Activated naive CD8-positive, alpha-beta T cell (primary cell): ENCODE measurements around the gene KIAA1328.
A peak's percentile ranks its signal among the peaks of the same experiment; 100 is the strongest.
"Not testable (repeated sequence)": the region's sequence is repeated elsewhere in the genome, so short reads cannot be mapped to it uniquely, and the experiment has no call there.

Source experiments
- H3K27ac Mint-ChIP-seq: one replicate; pipeline ENCODE4 v1.8.0; 2021; ENCODE audit warnings: mixed read lengths
- H3K27me3 Mint-ChIP-seq: one replicate; pipeline ENCODE4 v1.8.0; 2021; ENCODE audit warnings: mixed read lengths
- H3K36me3 Mint-ChIP-seq: one replicate; pipeline ENCODE4 v1.8.0; 2021; ENCODE audit warnings: mixed read lengths
- H3K4me1 Mint-ChIP-seq: one replicate; pipeline ENCODE4 v1.8.0; 2021; ENCODE audit warnings: low read depth, mixed read lengths
- H3K4me3 Mint-ChIP-seq: one replicate; pipeline ENCODE4 v1.8.0; 2021; ENCODE audit warnings: mild to moderate bottlenecking, mixed read lengths
- H3K9me3 Mint-ChIP-seq: one replicate; pipeline ENCODE4 v1.8.0; 2021; ENCODE audit warnings: low read depth, mixed read lengths

KIAA1328 gene

DNA sequence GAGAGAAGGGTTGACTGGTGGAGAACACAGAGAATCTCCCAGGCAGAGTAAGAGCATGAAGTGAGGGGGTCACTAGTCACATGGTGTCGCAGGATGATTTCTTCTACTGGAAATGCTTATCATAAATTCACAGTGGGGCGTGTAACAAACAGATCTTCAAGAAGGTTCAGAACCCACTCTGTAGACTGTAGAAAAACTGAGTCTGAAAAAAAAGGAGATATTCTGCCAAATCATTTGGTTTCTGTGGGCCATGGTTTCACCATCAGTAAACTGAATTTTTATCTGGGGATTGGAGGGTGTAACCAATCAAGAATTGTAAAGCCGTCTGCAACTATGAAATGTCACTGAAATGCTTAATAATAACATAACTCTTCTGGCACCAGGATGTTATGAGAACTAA, 15.1 kb upstream of the KIAA1328 start:
- Mint-ChIP-seq H3K4me3 (no peak overlapping the region), H3K27ac (peak overlapping the region; percentile 18), H3K9me3 (no peaks in the 10 kb centered on the region), H3K27me3 (no peaks in the 10 kb centered on the region), H3K36me3 (peaks cover 8% of the 10 kb centered on the region), H3K4me1 (peaks cover 4% of the 10 kb centered on the region)

DNA sequence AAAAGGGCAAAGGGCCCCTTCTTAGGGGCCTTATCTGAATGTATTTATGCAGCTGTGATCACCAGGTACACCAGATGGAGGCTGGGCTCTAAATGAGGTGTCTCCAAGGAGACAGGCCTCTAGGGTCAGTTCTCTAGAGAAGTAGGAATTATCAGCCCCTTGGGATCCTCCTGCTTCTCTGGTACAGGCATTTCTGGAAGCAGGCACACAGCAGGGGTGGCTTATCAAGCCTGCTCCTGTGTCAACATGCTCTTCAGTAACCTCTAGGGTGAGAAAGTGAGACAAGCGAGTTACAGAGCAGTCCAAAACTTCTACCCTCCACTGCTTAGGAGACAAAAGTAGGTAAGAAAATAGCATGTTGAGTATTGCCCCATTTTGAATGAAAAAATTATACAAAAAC, 13.9 kb upstream of the KIAA1328 start:
- Mint-ChIP-seq H3K27ac (no peak overlapping the region), H3K4me1 (no peaks in the 10 kb centered on the region), H3K36me3 (peaks cover 8% of the 10 kb centered on the region), H3K4me3 (no peak overlapping the region), H3K27me3 (no peaks in the 10 kb centered on the region), H3K9me3 (no peaks in the 10 kb centered on the region)

DNA sequence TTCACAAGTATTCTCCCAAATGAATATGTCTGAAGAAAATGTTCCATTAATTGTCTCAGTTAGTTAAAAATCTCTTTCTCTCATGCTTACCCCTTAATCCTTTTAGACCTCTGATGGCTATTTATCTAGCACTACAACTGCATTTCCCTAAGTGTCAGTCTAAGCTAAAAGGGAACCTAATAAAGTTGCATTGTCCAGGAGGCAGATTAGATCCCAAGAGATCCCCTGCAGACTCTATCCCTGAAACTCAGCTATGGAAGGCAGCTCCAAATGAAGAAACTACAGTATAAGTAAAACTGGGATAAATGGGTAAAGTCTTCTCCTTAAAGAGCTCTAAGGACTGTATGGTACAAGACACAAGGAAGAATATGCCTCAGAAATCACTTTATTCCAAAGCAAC, 12.8 kb upstream of the KIAA1328 start:
- H3K27me3 Mint-ChIP-seq, H3K9me3 Mint-ChIP-seq, H3K36me3 Mint-ChIP-seq, H3K4me3 Mint-ChIP-seq, H3K27ac Mint-ChIP-seq, H3K4me1 Mint-ChIP-seq: not testable (repeated sequence)

DNA sequence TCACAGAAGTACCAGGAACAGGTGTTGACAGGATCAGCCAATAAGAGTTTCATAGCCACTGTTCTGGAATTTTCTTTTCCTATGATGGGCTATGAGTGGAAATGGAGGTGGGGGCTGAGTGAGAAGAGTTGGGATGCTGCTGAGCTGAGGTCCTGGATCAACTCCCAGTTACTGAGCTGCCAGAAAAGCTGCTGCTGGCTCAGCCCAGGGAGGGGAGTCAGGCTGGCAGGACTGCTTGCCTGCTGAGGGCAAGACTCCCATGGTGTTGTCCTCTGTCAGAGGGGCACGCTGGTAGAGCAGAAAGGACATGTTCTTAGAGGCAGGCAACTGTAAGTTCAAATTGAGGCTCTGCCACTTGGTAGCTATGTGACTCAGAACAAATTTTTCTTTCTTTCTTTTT, 11.9 kb upstream of the KIAA1328 start:
- H3K27me3 Mint-ChIP-seq = no peaks in the 10 kb centered on the region
- no peak overlapping the region for H3K27ac Mint-ChIP-seq
- no peaks in the 10 kb centered on the region for H3K9me3 Mint-ChIP-seq
- H3K4me1 Mint-ChIP-seq = peaks cover 2% of the 10 kb centered on the region
- peaks cover 10% of the 10 kb centered on the region for H3K36me3 Mint-ChIP-seq
- H3K4me3 Mint-ChIP-seq = no peak overlapping the region

DNA sequence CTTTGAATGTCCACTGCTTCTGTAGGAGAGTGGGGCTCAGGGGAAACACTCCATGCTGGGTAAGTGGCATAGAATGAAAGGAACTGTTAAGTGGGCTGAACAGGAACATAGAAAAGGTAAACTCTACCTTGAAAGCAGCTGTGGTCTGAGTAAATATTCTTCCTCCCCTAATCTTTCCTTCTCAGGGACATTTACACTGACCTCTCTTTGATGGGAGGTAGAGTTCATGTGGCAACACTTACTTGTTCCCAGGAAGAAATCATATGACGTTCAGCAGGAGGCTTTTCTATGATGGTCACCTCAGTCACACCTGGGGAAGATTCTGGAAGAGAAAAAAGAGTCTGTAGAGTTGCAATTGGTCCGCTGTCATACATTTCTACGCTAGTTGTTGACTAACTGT, 10.3 kb upstream of the KIAA1328 start:
- H3K36me3 Mint-ChIP-seq = peaks cover 10% of the 10 kb centered on the region
- no peak overlapping the region for H3K27ac Mint-ChIP-seq
- H3K27me3 Mint-ChIP-seq = no peaks in the 10 kb centered on the region
- no peak overlapping the region for H3K4me3 Mint-ChIP-seq
- no peaks in the 10 kb centered on the region for H3K9me3 Mint-ChIP-seq
- H3K4me1 Mint-ChIP-seq = peaks cover 2% of the 10 kb centered on the region

DNA sequence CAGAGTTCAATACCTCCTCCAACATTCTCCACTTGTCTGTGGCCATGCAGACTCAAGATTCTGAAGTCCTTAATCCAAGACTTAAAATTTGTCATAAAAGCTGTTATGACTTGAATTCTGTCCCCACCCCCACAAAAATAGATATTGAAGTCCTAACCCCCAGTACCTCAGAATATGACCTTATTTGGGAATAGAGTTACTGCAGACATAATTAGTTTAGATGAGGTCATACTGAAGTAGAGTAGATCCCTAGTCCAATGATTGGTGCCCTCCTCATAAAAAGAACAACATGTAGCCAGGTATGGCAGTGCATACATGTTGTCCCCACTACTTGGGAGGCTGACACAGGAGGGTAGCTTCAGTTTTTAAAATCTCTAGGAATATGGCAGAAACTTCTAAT, 9.3 kb upstream of the KIAA1328 start:
- H3K27me3 Mint-ChIP-seq = no peaks in the 10 kb centered on the region
- peaks cover 7% of the 10 kb centered on the region for H3K4me1 Mint-ChIP-seq
- peaks cover 12% of the 10 kb centered on the region for H3K36me3 Mint-ChIP-seq
- H3K27ac Mint-ChIP-seq = no peak overlapping the region
- H3K4me3 Mint-ChIP-seq = no peak overlapping the region
- no peaks in the 10 kb centered on the region for H3K9me3 Mint-ChIP-seq

DNA sequence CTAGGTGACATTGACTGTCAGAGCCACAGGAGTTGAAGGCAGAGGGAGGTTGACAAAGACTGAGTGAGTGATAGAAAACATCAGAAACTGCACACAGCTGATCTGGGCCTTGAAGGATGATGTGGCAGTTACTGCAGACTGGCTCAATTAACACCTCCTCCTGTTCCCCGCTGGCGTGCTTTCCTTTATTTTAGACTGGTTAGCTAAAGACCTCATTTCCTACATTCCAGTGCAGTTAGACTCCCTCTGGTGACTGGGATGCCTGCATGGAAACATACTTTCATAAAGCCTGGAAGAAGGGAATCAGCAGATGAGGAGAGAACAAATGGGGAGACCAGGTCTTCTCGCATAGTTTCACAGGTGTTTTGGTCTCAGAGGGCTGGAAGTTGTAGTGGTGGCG, 7.2 kb upstream of the KIAA1328 start:
- Mint-ChIP-seq H3K4me3 (no peak overlapping the region), H3K4me1 (peaks cover 11% of the 10 kb centered on the region), H3K27ac (no peak overlapping the region), H3K36me3 (peaks cover 10% of the 10 kb centered on the region), H3K27me3 (no peaks in the 10 kb centered on the region), H3K9me3 (no peaks in the 10 kb centered on the region)

DNA sequence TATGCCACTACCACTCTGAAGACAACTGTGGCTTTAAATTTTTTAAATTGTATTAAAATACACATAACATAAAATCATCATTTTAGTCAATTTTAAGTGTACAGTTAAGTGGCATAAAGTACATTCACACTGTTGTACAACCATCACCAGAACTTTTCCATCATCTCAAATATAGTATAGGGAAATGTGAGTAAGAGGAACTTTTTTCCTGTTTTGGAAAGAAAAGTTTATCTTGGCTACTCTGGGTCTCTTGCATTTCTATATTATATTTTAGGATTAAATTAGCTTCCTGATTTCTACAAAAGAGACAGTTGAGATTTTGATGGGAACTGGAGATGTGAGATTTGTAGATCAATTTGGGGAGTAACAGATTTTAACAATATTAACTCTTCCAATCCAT, 3.4 kb upstream of the KIAA1328 start:
- peaks cover 7% of the 10 kb centered on the region for H3K36me3 Mint-ChIP-seq
- H3K4me3 Mint-ChIP-seq = no peak overlapping the region
- H3K27me3 Mint-ChIP-seq = no peaks in the 10 kb centered on the region
- H3K4me1 Mint-ChIP-seq = peaks cover 35% of the 10 kb centered on the region
- H3K9me3 Mint-ChIP-seq = no peaks in the 10 kb centered on the region
- no peak overlapping the region for H3K27ac Mint-ChIP-seq

DNA sequence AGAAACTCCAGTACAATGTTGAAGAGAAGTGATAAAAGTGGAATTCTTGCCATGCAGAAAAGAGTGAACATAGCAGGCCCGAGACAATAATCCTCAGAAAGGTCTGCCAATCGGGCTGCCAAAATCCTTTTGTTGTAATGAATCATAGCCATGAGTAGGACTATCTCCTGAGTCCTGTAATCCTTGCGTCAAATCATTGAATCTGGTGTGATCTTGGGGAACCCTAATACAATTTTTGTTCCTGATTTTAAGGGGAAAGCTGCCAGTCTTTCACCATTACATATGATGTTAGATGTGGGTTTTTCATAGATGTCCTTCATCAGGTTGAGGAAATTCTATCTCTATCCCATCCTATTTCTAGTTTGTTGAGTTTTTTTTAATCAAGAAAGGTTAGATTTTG, 2.4 kb upstream of the KIAA1328 start:
- Mint-ChIP-seq H3K9me3 (no peaks in the 10 kb centered on the region), H3K36me3 (peaks cover 4% of the 10 kb centered on the region), H3K4me1 (peaks cover 43% of the 10 kb centered on the region), H3K27ac (no peak overlapping the region), H3K27me3 (no peaks in the 10 kb centered on the region), H3K4me3 (no peak overlapping the region)

DNA sequence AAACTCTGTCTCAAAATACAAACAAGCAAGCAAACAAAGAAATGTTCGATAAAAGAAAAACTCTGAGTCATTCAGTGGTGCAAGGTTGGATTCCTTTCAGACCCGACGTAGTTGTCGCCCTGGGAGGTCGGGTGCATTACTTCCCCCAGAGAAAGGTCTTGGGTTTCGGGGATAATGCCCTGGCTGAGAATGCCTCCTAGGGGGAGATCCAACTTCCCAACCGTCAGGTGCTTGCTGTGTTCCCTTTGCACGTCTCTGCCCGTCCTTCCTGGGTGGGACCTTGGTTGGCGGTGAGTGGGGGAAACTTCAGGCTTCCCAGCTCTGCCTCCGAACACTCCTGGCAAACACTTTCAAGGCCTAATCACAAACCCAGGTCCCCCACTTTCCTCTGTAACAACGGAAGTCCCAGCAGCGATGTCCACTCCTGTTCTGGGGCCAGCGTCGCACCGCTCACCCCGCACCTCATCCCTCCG, 734 bp upstream of the KIAA1328 start:
- Mint-ChIP-seq H3K4me1 (peaks cover 48% of the 10 kb centered on the region), H3K36me3 (peaks cover 4% of the 10 kb centered on the region), H3K27ac (peak overlapping the region; percentile 94)

DNA sequence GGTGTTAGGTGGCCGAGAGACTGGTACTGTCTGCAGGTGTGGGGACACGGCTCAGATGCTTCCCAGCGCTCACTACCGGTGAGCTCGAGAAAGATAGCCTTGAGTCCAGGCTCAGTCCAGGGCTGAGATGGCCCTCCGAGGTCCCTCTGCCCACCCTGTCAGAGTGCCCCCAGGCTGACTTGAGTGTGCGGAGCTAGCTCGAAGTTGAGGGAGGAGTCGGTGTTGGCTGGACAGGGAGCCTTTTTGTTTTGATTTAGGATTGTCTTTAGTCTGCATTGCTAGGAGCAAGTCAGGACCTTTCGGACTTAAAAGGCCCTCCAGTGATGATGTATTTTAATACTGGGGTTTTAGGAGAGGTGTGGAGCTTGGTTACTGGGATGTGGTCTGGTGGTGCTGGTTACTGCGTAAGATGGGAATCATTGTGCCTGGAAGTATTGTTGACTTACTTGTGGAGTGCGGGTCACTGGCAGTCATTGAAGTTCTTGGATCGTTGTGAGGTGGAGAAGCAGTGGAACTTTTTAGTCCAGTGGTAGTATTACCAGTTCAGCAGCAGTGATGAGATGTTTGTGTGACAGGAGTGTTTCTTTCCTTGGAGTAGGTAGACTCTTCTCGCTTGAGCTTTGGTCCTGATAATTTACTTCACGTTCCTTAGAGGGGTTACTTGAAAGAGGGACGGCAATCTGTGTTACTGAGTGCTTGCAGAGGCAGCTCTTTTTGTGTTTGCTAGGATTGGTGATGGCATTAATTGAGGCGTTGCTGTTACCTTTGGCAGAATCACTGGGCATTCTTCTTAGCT, 633 bp downstream of the KIAA1328 start:
- Mint-ChIP-seq H3K36me3 (peaks cover 2% of the 10 kb centered on the region), H3K27me3 (no peaks in the 10 kb centered on the region), H3K27ac (peak overlapping the region; percentile 70), H3K4me3 (peak overlapping the region; percentile 91), H3K9me3 (no peaks in the 10 kb centered on the region), H3K4me1 (peaks cover 44% of the 10 kb centered on the region)

More for the DNA sequence above, 734 bp upstream of the KIAA1328 start:
- Mint-ChIP-seq H3K4me3 (peak overlapping the region; percentile 91), H3K9me3 (no peaks in the 10 kb centered on the region), H3K27me3 (no peaks in the 10 kb centered on the region)

DNA sequence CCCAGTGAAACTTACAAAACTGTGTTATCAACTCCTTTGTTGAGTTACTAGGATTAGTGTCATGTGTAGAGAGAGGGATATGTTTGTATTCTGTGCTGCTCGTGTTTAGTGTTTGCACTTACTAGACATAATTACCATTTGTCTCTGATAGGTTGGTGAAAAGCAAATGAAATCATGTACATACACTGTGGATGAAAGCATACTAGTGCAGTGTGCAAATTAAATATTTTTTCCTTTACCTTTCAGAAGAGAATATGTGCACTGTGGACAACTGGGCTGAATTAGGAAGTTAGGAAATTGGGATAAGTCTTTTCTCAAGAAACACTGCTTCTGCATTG, 1.2 kb downstream of the KIAA1328 start:
- peaks cover 2% of the 10 kb centered on the region for H3K36me3 Mint-ChIP-seq
- H3K4me3 Mint-ChIP-seq = peak overlapping the region; percentile 91
- H3K9me3 Mint-ChIP-seq = no peaks in the 10 kb centered on the region
- peaks cover 43% of the 10 kb centered on the region for H3K4me1 Mint-ChIP-seq
- H3K27me3 Mint-ChIP-seq = no peaks in the 10 kb centered on the region
- peak overlapping the region; percentile 70 for H3K27ac Mint-ChIP-seq

DNA sequence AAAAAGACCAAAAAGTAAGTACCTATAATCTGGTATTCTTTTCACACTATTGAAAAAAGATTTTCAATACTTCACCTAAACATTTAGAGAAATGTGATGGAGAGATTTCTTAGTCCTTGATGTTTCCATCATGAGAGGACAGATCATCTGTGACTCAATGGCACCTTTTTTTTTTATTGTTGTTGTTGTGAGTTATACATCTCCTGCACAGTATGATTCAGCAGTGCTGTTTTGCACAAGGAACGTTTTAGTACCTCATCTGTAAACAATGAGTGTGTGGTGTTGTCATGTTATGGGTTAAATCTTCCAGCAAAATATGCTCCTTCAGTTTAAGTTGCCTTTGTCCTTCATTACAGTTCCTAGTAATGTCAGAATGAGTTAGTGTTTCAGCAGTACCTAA, 2.2 kb downstream of the KIAA1328 start:
- H3K9me3 Mint-ChIP-seq = no peaks in the 10 kb centered on the region
- peaks cover 2% of the 10 kb centered on the region for H3K36me3 Mint-ChIP-seq
- H3K4me1 Mint-ChIP-seq = peaks cover 43% of the 10 kb centered on the region
- no peaks in the 10 kb centered on the region for H3K27me3 Mint-ChIP-seq
- no peak overlapping the region for H3K27ac Mint-ChIP-seq
- no peak overlapping the region for H3K4me3 Mint-ChIP-seq

DNA sequence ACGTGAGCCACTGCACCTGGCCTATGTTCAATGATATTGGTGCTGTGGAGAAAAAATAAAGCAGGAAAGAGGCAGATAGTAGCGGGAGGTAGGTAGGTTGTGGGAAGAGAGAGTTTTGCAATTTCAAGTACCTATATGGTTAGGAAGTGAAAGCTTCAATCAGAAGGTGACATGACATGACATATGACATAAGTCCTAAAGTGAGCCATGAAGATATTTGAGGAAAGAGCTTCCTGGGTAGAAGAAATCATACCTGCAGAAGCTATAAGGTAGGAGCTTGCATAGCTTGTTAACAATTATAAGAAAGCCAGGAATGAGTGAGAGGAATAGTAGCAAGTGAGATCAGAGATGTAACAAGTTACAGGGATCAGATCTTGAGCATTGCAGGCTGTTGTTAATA, 4.2 kb downstream of the KIAA1328 start:
- no peaks in the 10 kb centered on the region for H3K9me3 Mint-ChIP-seq
- H3K4me1 Mint-ChIP-seq = peaks cover 28% of the 10 kb centered on the region
- no peak overlapping the region for H3K27ac Mint-ChIP-seq
- H3K4me3 Mint-ChIP-seq = no peak overlapping the region
- no peaks in the 10 kb centered on the region for H3K27me3 Mint-ChIP-seq
- H3K36me3 Mint-ChIP-seq = peaks cover 12% of the 10 kb centered on the region

DNA sequence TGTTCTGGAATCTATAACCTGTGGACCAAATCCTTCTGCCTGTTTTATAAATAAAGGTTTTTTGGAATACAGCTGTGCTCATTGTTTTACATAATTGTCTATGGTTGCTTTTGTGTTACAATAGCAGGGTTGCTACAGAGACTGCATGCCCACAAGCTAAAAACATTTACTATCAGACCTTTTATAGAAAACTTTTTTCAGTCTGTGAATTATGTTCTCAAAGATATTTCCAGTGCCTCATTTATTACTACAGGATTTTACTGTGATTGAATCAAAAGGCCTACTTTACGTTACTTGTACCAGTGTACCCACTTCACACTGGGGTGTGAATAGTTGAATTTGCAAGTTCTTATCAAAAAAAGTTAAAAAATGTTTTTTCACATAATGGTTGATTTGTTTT, 7.0 kb downstream of the KIAA1328 start:
- Mint-ChIP-seq H3K27me3 (no peaks in the 10 kb centered on the region), H3K4me3 (no peak overlapping the region), H3K4me1 (peaks cover 10% of the 10 kb centered on the region), H3K27ac (no peak overlapping the region), H3K9me3 (no peaks in the 10 kb centered on the region), H3K36me3 (peaks cover 27% of the 10 kb centered on the region)

DNA sequence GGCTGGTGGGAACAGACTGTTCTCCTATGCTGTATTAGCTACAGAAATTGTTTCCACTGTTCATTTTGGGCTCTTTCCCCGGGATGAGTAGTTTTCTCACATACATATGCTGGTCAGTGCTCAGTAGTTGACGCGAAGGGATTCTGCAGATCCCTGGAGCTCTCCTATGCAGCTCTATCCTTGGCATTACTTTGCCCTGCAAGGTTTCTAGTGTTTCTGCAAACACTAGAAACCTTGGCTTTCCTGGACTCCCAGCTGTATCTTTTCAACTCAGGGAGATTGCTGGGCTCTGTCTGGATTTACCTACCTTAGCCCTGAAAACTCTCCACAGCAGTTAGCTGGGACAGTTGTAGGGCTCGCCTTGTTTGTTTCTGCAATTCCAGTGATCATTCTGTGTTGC, 10.9 kb downstream of the KIAA1328 start:
- Mint-ChIP-seq H3K36me3 (peaks cover 29% of the 10 kb centered on the region), H3K27me3 (no peaks in the 10 kb centered on the region), H3K9me3 (no peaks in the 10 kb centered on the region), H3K4me3 (no peak overlapping the region), H3K4me1 (peaks cover 3% of the 10 kb centered on the region), H3K27ac (no peak overlapping the region)
